ENCODE data around the gene HIVEP3. TPM values are rescaled to one million over a fixed set of nuclear protein-coding genes. Genes with fewer than 3 reads are reported as not detected.

Gene HIVEP3
- total and polyA plus RNA-seq, 4 donors = 7.0 to 14.7 (median 8.8) TPM

GRCh38 chr1:41941381-41941780 is 22.7 kb upstream of the HIVEP3 start:
- no peak overlapping the region for H3K27ac ChIP-seq (ENCODE audit: low read depth in 1 of 2, low read length in 1 of 2)
- 39 to 75% methylated on average over 1 of the region's 1 CpG for WGBS, 2 donors
- ATAC-seq (ENCODE audit: insufficient read depth, low FRiP score) = no peak
- no peak for TF ChIP-seq CTCF (IDR thresholded peaks at IDR 0.05; ENCODE audit: control extremely low read depth, extremely low read depth)
- no peak for DNase-seq
- H3K9me3 ChIP-seq (ENCODE audit: control insufficient read depth in 4 of 4, insufficient read depth in 3 of 4, low read length in 3 of 4) = peaks cover 0 to 6% (median 2%) of the 10 kb centered on the region in 4 donors
- H3K4me1 ChIP-seq (ENCODE audit: control insufficient read depth in 5 of 5, insufficient read depth in 5 of 5, low read length in 5 of 5) = no peaks in the 10 kb centered on the region
- H3K27me3 ChIP-seq (ENCODE audit: control insufficient read depth in 3 of 3, insufficient read depth in 3 of 3, low read length in 2 of 3) = no peaks in the 10 kb centered on the region
- peaks cover 0 to 2% (median 0%) of the 10 kb centered on the region in 4 donors for H3K36me3 ChIP-seq (ENCODE audit: control insufficient read depth in 4 of 4, insufficient read depth in 4 of 4, low read length in 4 of 4)
- H3K4me3 ChIP-seq = no peak overlapping the region
- H3K9ac ChIP-seq (ENCODE audit: insufficient read depth in 1 of 2, low read length in 2 of 2) = no peak overlapping the region

DNA sequence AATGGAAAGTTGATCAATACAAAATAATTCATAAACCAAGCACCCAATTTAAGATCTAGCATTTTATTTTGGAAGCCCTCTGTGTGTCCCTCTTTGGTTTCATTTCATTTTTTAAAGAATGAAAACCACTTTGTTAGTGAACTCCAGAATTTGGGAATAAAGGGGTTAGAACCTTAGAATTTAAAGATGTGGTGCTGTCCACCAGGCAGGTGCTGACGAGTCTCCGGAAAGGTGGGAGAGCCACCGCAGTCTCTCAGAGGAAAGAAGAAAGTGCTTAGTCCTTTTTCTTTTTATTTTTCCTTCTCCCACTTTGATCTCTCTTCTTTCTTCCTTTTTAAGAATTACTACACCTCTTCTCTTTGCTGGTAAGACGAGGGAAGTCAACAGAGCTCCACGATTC is 20.5 kb upstream of the HIVEP3 start:
- Histone ChIP-seq H3K9ac (ENCODE audit: insufficient read depth in 1 of 2, low read length in 2 of 2) (no peak overlapping the region), H3K36me3 (ENCODE audit: control insufficient read depth in 4 of 4, insufficient read depth in 4 of 4, low read length in 4 of 4) (no peaks in the 10 kb centered on the region), H3K9me3 (ENCODE audit: control insufficient read depth in 4 of 4, insufficient read depth in 3 of 4, low read length in 3 of 4) (peaks cover 0 to 5% (median under 1%) of the 10 kb centered on the region in 4 donors), H3K27ac (ENCODE audit: low read depth in 1 of 2, low read length in 1 of 2) (no peak overlapping the region), H3K27me3 (ENCODE audit: control insufficient read depth in 3 of 3, insufficient read depth in 3 of 3, low read length in 2 of 3) (no peaks in the 10 kb centered on the region), H3K4me3 (no peak overlapping the region), H3K4me1 (ENCODE audit: control insufficient read depth in 5 of 5, insufficient read depth in 5 of 5, low read length in 5 of 5) (no peaks in the 10 kb centered on the region)
- ATAC-seq (ENCODE audit: insufficient read depth, low FRiP score) (no peak), DNase-seq (peak in 1 of 3 donors; percentile 21)
- 83 to 85% methylated on average over 5 of the region's 5 CpGs for WGBS, 2 donors
- no peak for TF ChIP-seq CTCF (IDR thresholded peaks at IDR 0.05; ENCODE audit: control extremely low read depth, extremely low read depth)

DNA sequence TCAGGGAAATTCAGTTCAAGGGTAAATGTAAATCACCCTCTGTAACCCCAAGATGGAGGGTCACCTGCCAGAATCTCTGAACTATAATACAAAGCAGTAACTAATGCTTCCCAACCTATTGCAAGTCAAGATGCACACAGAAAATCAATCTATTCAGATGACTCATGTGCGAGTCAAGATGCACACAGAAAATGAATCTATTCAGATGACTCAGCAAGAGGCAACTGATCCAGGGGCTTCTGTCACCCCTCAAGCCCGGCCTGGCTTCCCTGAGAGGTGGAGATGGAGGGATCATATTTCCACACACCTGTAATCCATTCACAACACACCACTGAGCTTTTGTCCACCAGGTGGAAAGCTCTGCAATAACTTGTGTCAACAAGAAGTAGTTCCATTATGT is 17.4 kb upstream of the HIVEP3 start:
- DNase-seq = peak in 2 of 3 donors; percentile 3 to 14
- no peak for TF ChIP-seq CTCF (IDR thresholded peaks at IDR 0.05; ENCODE audit: control extremely low read depth, extremely low read depth)
- Histone ChIP-seq H3K4me1 (ENCODE audit: control insufficient read depth in 5 of 5, insufficient read depth in 5 of 5, low read length in 5 of 5) (no peaks in the 10 kb centered on the region), H3K36me3 (ENCODE audit: control insufficient read depth in 4 of 4, insufficient read depth in 4 of 4, low read length in 4 of 4) (no peaks in the 10 kb centered on the region), H3K4me3 (no peak overlapping the region), H3K9me3 (ENCODE audit: control insufficient read depth in 4 of 4, insufficient read depth in 3 of 4, low read length in 3 of 4) (no peaks in the 10 kb centered on the region), H3K27me3 (ENCODE audit: control insufficient read depth in 3 of 3, insufficient read depth in 3 of 3, low read length in 2 of 3) (no peaks in the 10 kb centered on the region), H3K9ac (ENCODE audit: insufficient read depth in 1 of 2, low read length in 2 of 2) (no peak overlapping the region), H3K27ac (ENCODE audit: low read depth in 1 of 2, low read length in 1 of 2) (no peak overlapping the region)
- 67 to 73% methylated on average over 2 of the region's 2 CpGs for WGBS, 2 donors
- ATAC-seq (ENCODE audit: insufficient read depth, low FRiP score) = no peak

DNA sequence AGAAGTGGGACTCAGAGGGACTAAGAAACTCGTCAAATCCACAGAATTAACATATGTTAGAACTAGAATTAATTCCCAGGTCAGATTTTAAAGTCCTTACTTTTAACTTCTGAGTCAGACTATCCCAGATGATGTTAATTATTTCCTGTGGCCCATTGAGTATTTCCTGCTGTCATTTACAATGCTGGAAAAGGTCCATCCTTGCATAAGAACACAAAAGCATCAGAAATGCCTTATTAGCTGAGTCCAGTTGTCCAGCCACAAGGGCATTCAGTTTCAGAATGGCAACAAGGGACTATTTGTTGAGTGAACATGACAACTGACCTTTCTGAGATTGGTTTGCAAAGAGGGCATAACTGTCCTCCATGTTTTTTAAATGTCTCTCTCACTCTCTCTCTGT is 16.5 kb upstream of the HIVEP3 start:
- no peak overlapping the region for H3K4me3 ChIP-seq
- no peaks in the 10 kb centered on the region for H3K36me3 ChIP-seq (ENCODE audit: control insufficient read depth in 4 of 4, insufficient read depth in 4 of 4, low read length in 4 of 4)
- H3K9ac ChIP-seq (ENCODE audit: insufficient read depth in 1 of 2, low read length in 2 of 2) = no peak overlapping the region
- no peaks in the 10 kb centered on the region for H3K27me3 ChIP-seq (ENCODE audit: control insufficient read depth in 3 of 3, insufficient read depth in 3 of 3, low read length in 2 of 3)
- no peaks in the 10 kb centered on the region for H3K9me3 ChIP-seq (ENCODE audit: control insufficient read depth in 4 of 4, insufficient read depth in 3 of 4, low read length in 3 of 4)
- DNase-seq (peak in 1 of 3 donors; percentile 4), ATAC-seq (ENCODE audit: insufficient read depth, low FRiP score) (no peak)
- H3K27ac ChIP-seq (ENCODE audit: low read depth in 1 of 2, low read length in 1 of 2) = no peak overlapping the region
- TF ChIP-seq CTCF (IDR thresholded peaks at IDR 0.05; ENCODE audit: control extremely low read depth, extremely low read depth) = no peak
- 77 to 78% methylated on average over 1 of the region's 1 CpG for WGBS, 2 donors
- H3K4me1 ChIP-seq (ENCODE audit: control insufficient read depth in 5 of 5, insufficient read depth in 5 of 5, low read length in 5 of 5) = no peaks in the 10 kb centered on the region
